Activated CD8-positive, alpha-beta T cell treated with anti-CD3 and anti-CD28 coated beads for 36 hours (primary cell): ENCODE measurements around the gene QSOX2. TPM values are rescaled to one million over a fixed set of nuclear protein-coding genes. Genes with fewer than 3 reads are reported as not detected.

Experiments
- ATAC-seq: fragments of 200-7000 bp; cut with Tn5 transposase; one replicate; pipeline ENCODE4 v1.10.0; 2021; ENCODE audit warnings: mild to moderate bottlenecking, moderate library complexity
- CTCF ChIA-PET: fragments of 350-600 bp; sonication (Branson Sonifier 250); formaldehyde crosslinking; loops from one replicate; lab custom pipeline; 2021; ENCODE audit warnings: antibody characterized with exemption; lab: Charles Lee
- POLR2A ChIA-PET: fragments of 350-600 bp; sonication (Branson Sonifier 250); formaldehyde crosslinking; loops from one replicate; lab custom pipeline; 2021; ENCODE audit warnings: antibody characterized with exemption; lab: Charles Lee
- DNase-seq: peaks from one replicate; pipeline ENCODE4 v3.0.0-alpha.2; 2020
- H3K27ac Mint-ChIP-seq: one replicate; pipeline ENCODE4 v1.8.0; 2021; ENCODE audit warnings: mild to moderate bottlenecking, mixed read lengths
- H3K27me3 Mint-ChIP-seq: one replicate; pipeline ENCODE4 v1.8.0; 2021; ENCODE audit warnings: mixed read lengths
- H3K36me3 Mint-ChIP-seq: one replicate; pipeline ENCODE4 v1.8.0; 2021; ENCODE audit warnings: low read depth, mixed read lengths
- H3K4me1 Mint-ChIP-seq: one replicate; pipeline ENCODE4 v1.8.0; 2021; ENCODE audit warnings: low read depth, mixed read lengths
- H3K4me3 Mint-ChIP-seq: one replicate; pipeline ENCODE4 v1.8.0; 2021; ENCODE audit warnings: mild to moderate bottlenecking, moderate library complexity, mixed read lengths
- H3K9me3 Mint-ChIP-seq: one replicate; pipeline ENCODE4 v1.8.0; 2021; ENCODE audit warnings: mixed read lengths
- CTCF ChIP-seq: fragments of 200-600 bp; IDR thresholded peaks from one replicate; pipeline ENCODE4 v1.8.0; 2022; ENCODE audit warnings: antibody characterized with exemption, mild to moderate bottlenecking
- intact Hi-C: fragments of 100-400 bp; cut with micrococcal nuclease; formaldehyde crosslinking; loops from one replicate; pipeline ENCODE4 v1.10.0; 2022
- total RNA-seq, 2 experiments: library from RNA; stranded (reverse); gene quantifications; one replicate each; pipeline ENCODE4 v1.2.3, GENCODE V29; 2021

The QSOX2 gene
- total RNA-seq, 2 experiments from 2014 or later = 21.0 to 21.5 TPM

- DNase-seq = no peak
- H3K27ac Mint-ChIP-seq = no peak overlapping the region
Measured at GRCh38 chr9:136222166-136222905, 23.3 kb downstream of the QSOX2 start.

GRCh38 chr9:136220017-136220729 is 25.4 kb downstream of the QSOX2 start:
- peaks cover 27% of the 10 kb centered on the region for H3K36me3 Mint-ChIP-seq
- CTCF ChIA-PET = no interaction called here
- no peak for TF ChIP-seq CTCF
- no peak for DNase-seq
- H3K27me3 Mint-ChIP-seq = no peaks in the 10 kb centered on the region
- POLR2A ChIA-PET = interaction anchor here (0.8 kb wide), 1 partner anchor 18 kb away, joined by 3 read pairs; no protein-coding TSS in a partner anchor
- intact Hi-C loops = no loop called here
- H3K4me3 Mint-ChIP-seq = no peak overlapping the region
- ATAC-seq = peak; percentile 56
- no peaks in the 10 kb centered on the region for H3K9me3 Mint-ChIP-seq
- H3K27ac Mint-ChIP-seq = no peak overlapping the region
- H3K4me1 Mint-ChIP-seq = peaks cover 1% of the 10 kb centered on the region

More at GRCh38 chr9:136222166-136222905, 23.3 kb downstream of the QSOX2 start:
- ATAC-seq = no peak
- POLR2A ChIA-PET = no interaction called here
- Mint-ChIP-seq H3K9me3 (no peaks in the 10 kb centered on the region), H3K36me3 (peaks cover 27% of the 10 kb centered on the region), H3K4me3 (no peak overlapping the region), H3K27me3 (no peaks in the 10 kb centered on the region), H3K4me1 (peaks cover 8% of the 10 kb centered on the region)
- no peak for TF ChIP-seq CTCF
- CTCF ChIA-PET = no interaction called here
- intact Hi-C loops = no loop called here

DNA sequence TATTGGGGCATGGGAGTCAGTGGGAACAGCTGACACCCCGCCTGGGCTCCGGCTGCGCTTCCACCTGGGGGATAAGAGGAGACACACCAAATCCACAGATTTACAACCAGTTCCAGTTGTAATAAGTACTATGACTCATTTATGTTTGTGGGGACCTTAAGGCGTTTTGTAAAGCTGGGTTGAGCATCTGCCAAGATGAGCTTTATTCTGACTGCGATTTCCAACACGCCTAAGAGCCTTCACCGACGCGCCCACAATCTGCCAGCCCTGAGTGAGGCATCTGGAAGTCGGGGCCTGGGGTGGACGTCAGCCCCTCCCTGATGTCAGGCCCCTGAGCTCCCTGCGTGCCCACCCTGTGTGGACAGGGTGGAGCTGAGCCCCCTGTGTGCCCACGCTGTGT is 26.3 kb downstream of the QSOX2 start:
- ChIA-PET CTCF (no interaction called here), POLR2A (interaction anchor here (0.8 kb wide), 1 partner anchor 17 kb away, joined by 3 read pairs; no protein-coding TSS in a partner anchor)
- ATAC-seq (no peak), DNase-seq (no peak)
- no peak for TF ChIP-seq CTCF
- no peaks in the 10 kb centered on the region for H3K27me3 Mint-ChIP-seq
- no peaks in the 10 kb centered on the region for H3K4me1 Mint-ChIP-seq
- no peak overlapping the region for H3K4me3 Mint-ChIP-seq
- H3K27ac Mint-ChIP-seq = no peak overlapping the region
- intact Hi-C loops = no loop called here
- H3K9me3 Mint-ChIP-seq = no peaks in the 10 kb centered on the region
- H3K36me3 Mint-ChIP-seq = peaks cover 31% of the 10 kb centered on the region

- DNase-seq (no peak), ATAC-seq (no peak)
- ChIA-PET CTCF (no interaction called here), POLR2A (no interaction called here)
- no peak for TF ChIP-seq CTCF
- no peaks in the 10 kb centered on the region for H3K27me3 Mint-ChIP-seq
- peaks cover 36% of the 10 kb centered on the region for H3K36me3 Mint-ChIP-seq
- H3K9me3 Mint-ChIP-seq = no peaks in the 10 kb centered on the region
- intact Hi-C loops = no loop called here
- H3K4me1 Mint-ChIP-seq = no peaks in the 10 kb centered on the region
- no peak overlapping the region for H3K4me3 Mint-ChIP-seq
- H3K27ac Mint-ChIP-seq = no peak overlapping the region
Measured at GRCh38 chr9:136218673-136219072, 26.9 kb downstream of the QSOX2 start.

DNA sequence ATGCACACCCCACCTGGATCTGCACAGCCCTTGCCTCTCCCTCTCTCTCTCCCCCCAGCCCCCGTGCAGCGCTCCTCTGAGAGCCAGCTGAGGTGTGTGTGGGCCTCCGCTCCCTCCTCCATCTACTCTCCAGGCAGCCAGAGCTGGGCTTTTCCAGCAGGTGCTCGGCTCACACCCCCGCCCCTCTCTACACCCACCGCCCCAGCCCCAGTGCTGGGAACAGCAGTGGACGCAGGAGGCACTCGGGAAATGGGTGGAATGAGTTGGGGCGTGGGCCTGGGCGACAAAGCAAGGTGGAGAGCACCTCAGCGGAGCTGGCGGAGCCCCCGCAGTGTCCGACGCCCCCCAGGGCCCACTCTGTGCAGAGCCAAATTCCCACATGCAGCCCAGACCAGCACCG is 27.3 kb downstream of the QSOX2 start:
- Mint-ChIP-seq H3K9me3 (no peaks in the 10 kb centered on the region), H3K4me3 (no peak overlapping the region), H3K36me3 (peaks cover 33% of the 10 kb centered on the region), H3K27me3 (no peaks in the 10 kb centered on the region), H3K4me1 (no peaks in the 10 kb centered on the region), H3K27ac (no peak overlapping the region)
- TF ChIP-seq CTCF = no peak
- ChIA-PET POLR2A (no interaction called here), CTCF (no interaction called here)
- intact Hi-C loops = no loop called here
- ATAC-seq = no peak
- no peak for DNase-seq
